Omental fat pad (tissue), 4 donors: ENCODE data around the gene MEGF8. TPM values are rescaled to one million over a fixed set of nuclear protein-coding genes. Genes with fewer than 3 reads are reported as not detected.

Experiments
- ATAC-seq: fragments of 150-250 bp; one replicate; pipeline ENCODE4 v1.9.1; 2016; ENCODE audit warnings: mild to moderate bottlenecking, moderate library complexity; ENCODE audit not compliant: low FRiP score
- DNase-seq: peaks from one replicate; pipeline ENCODE4 v3.0.0-alpha.2; 2019; ENCODE audit warnings: low spot score
- total RNA-seq, 4 donors: library from RNA; depleted of rRNA; stranded (reverse); fragments of >200 nt; gene quantifications; one replicate each; pipeline ENCODE4 v1.1.0, GENCODE V29; 2016
- TF ChIP-seq, protein P1 (sequence below), 3 donors: fragments of 450-650 bp; IDR thresholded peaks; one replicate each; pipeline ENCODE4 v1.5.1; 2016 to 2017; ENCODE audit warnings: antibody characterized with exemption in 3 of 3, mild to moderate bottlenecking in 3 of 3, moderate library complexity in 2 of 3

MEGF8 gene
- total RNA-seq, 4 donors from 2014 or later = 15.3 to 20.5 (median 18.4) TPM

DNA sequence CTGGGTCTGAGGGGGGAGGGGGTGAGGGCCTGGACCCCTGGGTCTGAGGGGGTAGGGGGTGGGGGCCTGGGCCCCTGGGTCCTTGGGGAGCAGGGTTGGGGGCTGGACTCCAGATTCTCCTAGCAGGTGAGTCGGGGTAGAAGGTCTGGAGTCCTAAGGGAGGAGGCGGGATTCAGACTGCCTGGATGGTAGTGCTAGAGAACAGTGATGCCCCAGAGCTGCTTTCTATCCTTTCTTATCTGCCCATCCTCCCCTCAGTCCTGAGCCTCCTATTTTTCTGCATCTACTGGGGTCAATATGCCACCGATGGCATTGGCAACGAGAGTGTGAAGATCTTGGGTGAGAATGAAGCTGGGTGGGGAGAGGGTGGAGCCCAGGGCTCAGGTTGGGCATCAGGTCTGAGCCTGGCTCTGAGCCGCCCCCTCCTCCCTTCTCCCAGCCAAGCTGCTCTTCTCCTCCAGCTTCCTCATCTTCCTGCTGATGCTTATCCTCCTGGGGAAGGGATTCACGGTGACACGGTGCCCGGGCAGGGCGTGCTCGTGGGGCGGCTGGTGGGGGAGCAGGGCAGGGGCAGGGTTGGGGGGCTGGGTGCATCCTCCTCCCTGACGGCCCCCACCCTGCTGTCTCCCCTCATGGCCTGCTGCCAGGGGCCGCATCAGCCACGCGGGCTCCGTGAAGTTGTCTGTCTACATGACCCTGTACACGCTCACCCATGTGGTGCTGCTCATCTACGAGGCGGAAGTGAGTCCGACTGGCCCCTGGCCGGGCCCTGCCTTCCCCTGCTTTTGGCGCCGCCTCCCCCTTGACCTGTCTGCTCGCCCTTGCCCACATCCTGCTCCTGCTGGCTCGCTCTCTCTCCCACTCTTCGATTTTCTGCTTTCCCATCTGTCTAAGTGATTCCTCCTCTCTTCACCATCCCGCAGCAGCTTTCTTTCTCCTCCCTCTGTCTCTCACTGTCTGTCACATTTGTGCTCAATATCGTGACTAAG is 8.9 kb upstream of the MEGF8 start:
- TF ChIP-seq, protein P1, sequence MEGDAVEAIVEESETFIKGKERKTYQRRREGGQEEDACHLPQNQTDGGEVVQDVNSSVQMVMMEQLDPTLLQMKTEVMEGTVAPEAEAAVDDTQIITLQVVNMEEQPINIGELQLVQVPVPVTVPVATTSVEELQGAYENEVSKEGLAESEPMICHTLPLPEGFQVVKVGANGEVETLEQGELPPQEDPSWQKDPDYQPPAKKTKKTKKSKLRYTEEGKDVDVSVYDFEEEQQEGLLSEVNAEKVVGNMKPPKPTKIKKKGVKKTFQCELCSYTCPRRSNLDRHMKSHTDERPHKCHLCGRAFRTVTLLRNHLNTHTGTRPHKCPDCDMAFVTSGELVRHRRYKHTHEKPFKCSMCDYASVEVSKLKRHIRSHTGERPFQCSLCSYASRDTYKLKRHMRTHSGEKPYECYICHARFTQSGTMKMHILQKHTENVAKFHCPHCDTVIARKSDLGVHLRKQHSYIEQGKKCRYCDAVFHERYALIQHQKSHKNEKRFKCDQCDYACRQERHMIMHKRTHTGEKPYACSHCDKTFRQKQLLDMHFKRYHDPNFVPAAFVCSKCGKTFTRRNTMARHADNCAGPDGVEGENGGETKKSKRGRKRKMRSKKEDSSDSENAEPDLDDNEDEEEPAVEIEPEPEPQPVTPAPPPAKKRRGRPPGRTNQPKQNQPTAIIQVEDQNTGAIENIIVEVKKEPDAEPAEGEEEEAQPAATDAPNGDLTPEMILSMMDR (IDR thresholded peaks at IDR 0.05) = no peak

DNA sequence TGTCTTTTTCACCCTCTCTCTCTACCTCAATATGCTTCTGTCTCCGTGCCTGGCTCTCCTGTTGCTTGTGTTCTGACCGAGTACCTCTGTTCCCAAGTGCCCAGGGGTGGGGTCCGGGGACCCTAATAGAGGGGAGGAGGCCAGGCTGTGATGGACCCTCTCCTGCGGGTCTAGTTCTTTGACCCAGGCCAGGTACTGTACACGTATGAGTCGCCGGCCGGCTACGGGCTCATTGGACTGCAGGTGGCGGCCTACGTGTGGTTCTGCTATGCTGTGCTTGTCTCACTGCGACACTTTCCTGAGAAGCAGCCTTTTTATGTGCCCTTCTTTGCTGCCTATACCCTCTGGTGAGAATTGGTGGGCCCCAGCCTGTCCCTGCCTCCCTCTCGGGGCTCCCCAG is 7.9 kb upstream of the MEGF8 start:
- TF ChIP-seq, protein P1 (IDR thresholded peaks at IDR 0.05) = no peak
- no peak for DNase-seq
- ATAC-seq = no peak

More for the DNA sequence above, 8.9 kb upstream of the MEGF8 start:
- no peak for ATAC-seq
- DNase-seq = no peak

DNA sequence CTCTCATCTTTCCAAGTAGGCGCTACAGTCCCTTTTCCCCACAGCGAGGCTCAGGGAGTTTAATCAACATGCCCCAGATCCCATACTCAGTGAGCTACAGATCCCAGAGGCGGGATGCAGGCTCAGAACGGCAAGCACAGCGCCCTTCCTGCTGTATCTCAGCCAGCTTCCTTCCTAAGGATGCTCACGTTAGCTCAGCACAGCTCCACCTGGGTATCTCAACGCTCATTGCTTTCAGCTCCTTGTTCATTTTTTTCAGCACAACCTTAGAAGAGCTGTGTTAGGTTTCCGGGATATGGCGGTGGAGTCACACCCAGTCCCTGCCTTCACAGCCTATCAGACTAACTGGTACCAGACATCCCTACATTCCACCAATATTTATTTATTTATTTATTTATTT is 3.1 kb upstream of the MEGF8 start:
- ATAC-seq = no peak
- no peak for DNase-seq
- TF ChIP-seq, protein P1 (IDR thresholded peaks at IDR 0.05) = no peak

DNA sequence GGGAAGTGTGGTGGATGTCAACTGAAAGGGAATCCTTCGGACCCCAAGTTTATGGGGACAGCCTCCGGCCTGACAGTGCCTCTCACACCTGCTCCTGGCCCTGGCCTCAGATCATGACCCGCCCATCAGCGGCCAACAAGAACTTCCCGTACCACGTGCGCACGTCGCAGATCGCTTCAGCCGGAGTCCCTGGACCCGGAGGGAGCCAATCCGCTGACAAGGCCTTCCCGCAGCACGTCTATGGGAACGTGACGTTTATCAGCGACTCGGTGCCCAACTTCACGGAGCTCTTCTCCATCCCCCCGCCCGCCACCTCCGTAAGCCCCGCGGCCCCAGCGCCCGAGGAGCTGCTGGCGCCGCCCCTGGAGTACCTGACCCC is 2.0 kb upstream of the MEGF8 start:
- TF ChIP-seq, protein P1 (IDR thresholded peaks at IDR 0.05) = no peak
- DNase-seq = no peak
- no peak for ATAC-seq

DNA sequence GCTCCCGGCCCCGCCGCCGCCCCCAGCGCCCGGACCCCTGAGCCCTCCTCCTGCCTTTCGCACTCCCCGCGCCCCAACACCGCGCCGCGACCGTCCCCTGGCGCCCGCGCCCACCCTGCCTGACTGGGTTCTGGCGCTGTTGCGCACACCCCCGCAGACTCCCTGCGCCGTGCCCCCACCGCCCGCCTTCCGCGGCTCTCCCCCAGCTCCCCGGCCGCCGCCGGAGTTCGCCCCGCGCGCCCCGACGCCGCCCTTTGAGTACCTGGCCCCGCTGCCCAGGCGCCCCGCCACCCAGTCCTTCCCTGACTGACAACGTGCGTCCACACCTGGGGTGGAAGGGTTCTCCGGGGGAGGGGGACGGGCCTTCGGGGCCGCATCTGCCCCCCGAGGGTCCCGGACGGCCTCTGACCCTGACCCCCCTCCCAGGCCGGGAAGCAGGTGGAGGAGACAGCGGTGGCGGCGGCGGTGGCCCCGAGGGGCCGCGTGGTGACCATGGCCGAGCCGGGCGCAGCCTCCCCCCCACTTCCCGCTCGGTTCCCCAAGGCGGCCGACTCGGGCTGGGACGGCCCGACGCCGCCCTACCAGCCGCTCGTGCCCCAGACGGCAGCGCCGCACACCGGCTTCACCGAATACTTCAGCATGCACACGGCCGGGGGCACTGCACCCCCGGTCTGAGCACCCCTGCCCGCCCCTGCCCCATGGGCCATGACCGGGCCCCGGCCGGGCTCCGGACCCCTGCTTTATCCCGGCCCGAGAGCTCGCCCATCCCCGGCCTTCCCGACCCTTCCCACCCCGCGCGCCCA is 1.4 kb upstream of the MEGF8 start:
- no peak for DNase-seq
- TF ChIP-seq, protein P1 (IDR thresholded peaks at IDR 0.05) = no peak
- no peak for ATAC-seq

DNA sequence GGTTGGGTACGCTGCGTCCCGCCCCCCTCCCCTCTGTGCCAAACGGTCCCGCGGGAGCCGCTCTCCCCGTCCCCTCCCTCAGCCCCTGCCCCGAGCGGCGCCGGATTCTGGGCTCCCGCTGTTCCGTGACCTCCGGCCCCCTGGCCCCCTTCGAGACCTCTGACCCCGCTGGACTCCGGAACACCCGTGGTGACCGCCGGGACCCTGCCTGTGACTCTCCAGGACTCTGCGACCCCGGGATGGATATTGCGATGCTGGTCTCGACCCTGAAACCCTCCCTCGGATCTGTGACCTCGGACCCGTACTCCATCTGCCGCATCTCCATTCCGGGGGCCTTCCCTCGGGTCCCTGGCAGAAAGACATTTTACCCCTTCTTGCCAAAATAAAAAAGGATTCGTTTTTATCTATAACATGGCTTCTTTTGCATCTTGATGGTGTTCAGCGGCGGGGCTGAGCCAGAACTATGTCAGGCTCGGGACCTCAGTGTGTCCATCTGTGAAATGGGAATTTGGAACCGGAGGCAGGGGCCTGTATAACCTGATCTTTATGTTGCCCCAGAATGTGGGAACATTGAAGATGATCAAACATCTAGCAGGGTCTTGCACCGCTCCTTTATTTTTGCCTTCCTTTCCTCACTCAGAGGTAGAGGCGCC is 654 bp upstream of the MEGF8 start:
- no peak for DNase-seq
- ATAC-seq = no peak
- TF ChIP-seq, protein P1 (IDR thresholded peaks at IDR 0.05) = peak in 1 of 3 donors; percentile 49
